Left renal pelvis (tissue), 4 donors: ENCODE data around the gene MTHFD2L. TPM values are rescaled to one million over a fixed set of nuclear protein-coding genes. Genes with fewer than 3 reads are reported as not detected.

Experiments used
- DNase-seq, 4 donors: peaks; one replicate each; pipeline ENCODE4 v3.0.0-alpha.2; 2013; ENCODE audit warnings: low read depth in 4 of 4, low spot score in 3 of 4
- polyA plus RNA-seq, 4 donors: library from polyadenylated mRNA; unstranded; fragments of 120-200 nt; gene quantifications; one replicate each; pipeline ENCODE4 v1.2.1, GENCODE V29; 2013; ENCODE audit not compliant: insufficient read length in 4 of 4

Gene MTHFD2L
- polyA plus RNA-seq, 4 donors, result 12.7 to 30.6 (median 23.8) TPM

GRCh38 chr4:74230902-74231499, 73.1 kb downstream of the MTHFD2L start:
- DNase-seq, result no peak

DNA sequence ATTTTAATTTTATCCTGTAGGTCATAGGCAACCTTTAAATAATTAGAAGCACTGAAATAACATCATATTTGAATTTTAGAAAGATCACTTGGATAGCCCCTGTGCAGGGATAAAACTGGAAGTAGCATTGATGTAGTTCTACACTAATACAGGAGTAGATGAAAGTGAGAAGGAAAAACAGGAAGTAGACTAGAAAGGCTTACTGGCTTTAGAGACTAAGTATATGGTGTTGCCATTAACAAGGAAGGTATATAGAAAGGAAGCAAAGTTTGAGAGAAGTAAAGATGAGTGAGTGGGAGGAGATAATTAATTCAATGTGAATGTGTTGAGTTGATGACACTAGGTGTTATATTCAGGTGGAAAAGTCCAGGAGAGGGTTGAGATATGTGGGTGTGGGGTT, 77.2 kb downstream of the MTHFD2L start:
- no peak for DNase-seq

- DNase-seq, result no peak
Observed at GRCh38 chr4:74237425-74237966, 79.6 kb downstream of the MTHFD2L start.

DNA sequence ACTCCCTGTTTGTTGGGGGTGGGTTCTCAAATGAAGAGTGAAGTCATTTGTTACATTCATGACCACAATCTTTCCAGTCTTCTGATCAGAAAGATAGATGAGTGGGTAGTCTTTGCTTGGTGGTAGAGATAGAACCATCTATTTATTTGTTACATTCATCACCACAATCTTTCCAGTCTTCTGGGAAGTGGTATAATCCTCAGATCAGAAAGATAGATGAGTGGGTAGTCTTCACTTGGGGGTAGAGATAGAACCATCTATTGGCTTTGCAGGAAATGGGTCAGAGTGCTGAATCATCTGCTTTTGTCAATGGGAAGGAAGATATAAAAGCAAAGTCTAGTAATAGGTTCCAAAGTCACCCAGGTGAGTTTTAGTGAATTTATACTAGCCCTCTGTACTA, 86.1 kb downstream of the MTHFD2L start:
- no peak for DNase-seq

DNA sequence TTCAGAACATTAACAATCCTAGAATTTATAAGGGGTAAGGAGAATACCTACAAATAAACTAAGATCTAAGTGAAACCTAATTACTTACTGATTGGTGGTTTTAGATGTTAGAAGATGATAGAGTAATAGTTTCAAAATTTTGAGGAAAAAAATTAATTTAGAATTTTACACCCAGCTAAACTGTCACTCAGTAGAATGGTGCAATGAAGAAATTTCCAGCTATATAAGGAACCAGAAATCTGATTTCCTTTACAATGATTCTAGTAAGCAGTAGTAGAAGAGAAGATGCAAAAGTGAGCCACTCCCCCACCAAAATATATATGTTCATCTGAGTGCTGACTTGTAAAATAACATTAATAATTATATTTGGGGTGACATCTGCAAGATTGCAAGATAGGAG, 95.0 kb downstream of the MTHFD2L start:
- no peak for DNase-seq

- DNase-seq, result no peak
Observed at GRCh38 chr4:74254386-74254785, 96.5 kb downstream of the MTHFD2L start.

DNA sequence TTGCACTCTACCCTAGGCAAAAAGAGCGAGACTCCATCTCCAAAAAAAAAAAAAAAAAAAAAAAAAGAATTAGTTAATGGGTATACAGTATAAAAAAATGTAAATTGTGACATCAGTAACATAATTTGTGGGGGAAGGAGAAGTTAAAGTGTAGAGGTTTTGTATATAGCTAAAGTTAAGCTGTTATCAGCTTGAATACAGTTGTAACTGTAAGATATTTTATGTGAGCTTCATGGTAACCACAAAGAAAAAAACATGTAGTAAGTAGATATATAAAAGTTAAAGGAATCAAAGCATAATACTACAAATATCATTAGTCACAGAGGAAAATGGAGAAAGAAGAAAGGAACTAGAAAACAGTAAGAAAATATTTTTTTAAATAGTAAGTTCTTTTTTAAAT, 97.2 kb downstream of the MTHFD2L start:
- no peak for DNase-seq

DNA sequence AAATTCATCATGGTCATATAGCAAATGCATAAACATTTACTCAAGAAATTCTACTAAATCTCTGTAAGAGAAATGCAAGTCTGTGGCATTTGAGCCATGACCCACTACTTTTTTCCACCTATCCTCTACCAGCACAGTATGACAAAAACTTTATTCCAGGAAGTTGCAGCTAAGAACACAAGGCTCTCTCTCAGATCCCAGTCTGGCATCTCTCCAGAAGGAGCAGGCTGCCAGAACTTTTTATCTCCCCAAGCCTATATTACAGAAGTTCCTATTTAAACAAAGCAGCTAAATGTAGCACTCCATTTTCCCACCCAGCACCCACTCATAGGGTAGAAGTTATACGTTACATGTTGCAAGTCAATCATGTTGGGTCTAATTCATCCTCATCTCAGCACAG, 101.0 kb downstream of the MTHFD2L start:
- DNase-seq, result no peak

DNA sequence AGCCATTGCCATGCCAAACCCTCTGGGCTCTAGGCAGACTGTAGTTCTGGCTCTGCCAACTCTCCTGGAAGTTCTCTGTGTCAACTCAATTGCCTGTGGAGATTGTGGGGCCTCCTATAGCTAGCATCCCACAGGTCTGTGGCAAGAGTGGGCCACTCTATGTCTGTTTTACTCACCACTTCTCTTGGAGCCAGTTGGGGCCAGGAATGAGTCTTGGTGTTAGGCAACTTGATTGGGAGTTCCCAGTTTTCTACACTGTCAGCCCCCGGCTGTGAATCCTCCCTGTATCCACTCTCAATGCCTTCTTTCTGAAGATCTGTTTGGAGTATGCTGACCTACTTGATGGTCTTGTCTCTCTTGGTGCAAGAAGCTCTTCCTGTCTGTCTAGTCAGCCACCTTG, 102.1 kb downstream of the MTHFD2L start:
- DNase-seq, result no peak

- DNase-seq, result no peak
Observed at GRCh38 chr4:74262522-74262921, 104.6 kb downstream of the MTHFD2L start.

- no peak for DNase-seq
Observed at GRCh38 chr4:74263551-74263950, 105.6 kb downstream of the MTHFD2L start.

DNA sequence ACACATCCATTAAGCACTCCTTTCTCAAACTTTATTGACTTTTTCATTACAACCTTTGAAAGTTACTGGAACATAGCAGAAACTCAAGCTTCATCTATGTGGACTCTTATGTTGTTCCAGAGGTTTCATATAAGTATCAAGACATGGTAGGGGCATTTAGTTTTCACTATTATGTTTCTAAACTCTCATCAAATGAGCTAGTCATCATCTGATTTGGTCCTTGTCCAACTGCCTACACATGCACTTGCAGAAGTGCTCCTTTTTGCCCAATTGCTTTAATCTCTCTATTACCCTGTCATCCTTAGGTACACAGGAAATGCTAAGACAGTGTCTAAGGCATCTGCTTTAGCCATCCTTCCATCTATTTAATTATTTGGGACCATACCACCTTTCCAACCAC, 108.2 kb downstream of the MTHFD2L start:
- DNase-seq, result no peak

- no peak for DNase-seq
Observed at GRCh38 chr4:74267998-74268606, 110.2 kb downstream of the MTHFD2L start.

DNA sequence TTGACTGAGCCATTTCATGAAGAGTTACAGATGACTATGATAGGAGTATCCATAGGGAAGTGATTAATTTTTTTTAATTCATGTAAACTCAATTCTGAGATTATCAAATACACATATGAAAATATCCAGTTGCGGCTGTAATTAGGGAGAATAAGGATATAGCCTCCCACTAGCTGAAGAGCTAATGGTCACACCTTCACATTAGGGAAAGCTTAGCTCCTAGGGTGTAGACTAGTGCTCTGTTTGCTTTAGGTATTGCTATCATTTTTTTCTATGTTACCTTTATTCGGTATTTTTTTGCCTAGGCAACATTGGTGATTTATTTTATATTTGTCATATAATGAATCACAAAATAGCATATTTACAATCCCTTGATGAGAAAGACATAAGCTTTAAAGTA, 110.7 kb downstream of the MTHFD2L start:
- DNase-seq, result no peak

DNA sequence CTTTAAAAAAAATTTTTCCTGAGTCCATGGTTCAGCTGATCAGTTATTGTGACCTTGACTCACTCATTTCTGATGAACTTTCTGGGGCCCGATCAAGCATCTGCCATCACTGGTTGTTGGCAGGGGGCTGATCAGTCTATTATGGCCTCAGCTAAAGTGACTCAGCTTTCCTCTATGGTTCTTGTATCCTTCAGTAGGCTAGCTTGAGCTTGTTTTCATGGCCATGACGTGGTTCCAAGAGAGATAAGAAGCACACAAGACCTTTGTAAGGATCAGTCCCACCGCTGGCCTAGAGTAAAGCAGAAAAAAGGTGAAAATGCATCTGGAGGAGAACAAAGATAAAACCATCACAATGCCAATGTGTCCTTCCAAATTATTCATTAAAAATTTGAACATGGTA, 120.6 kb downstream of the MTHFD2L start:
- DNase-seq, result no peak

DNA sequence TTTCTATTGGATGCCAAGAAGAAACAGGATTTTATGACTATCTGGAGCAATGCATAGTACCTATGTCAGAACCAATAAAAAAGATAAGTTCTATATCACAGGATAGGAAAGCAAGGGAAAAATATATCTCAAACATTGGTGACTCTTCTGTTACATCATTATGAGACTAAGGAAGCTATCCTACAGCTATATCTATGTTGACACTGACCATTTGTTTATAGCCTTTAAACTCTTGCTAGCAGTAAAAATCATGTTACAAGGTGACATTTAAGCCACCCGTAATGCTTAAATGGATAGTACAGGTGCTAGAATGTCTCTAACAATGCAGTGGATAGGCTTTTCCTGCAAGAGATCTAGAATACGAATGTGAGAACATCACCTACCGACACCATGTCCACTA, 121.8 kb downstream of the MTHFD2L start:
- no peak for DNase-seq

DNA sequence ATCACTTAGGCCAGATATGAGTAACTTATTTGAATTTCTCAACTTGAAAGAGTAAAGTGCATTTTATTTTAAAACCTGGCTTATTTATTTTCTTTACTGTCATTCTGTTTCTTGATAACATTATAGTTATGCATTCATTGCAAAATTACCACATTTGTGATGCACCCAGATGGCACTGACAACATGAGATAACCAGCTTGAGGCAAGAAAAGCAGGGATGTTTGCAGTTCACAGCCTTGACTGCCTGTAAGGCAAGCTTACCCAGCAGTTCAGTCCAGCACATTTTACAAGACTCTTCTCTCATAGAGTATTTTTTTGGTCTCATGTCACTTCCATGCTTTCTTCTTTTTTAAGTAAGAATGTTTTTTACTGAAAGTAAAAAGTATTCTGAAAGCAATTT, 125.0 kb downstream of the MTHFD2L start:
- no peak for DNase-seq

- DNase-seq, result no peak
Observed at GRCh38 chr4:74283614-74284013, 125.7 kb downstream of the MTHFD2L start.

DNA sequence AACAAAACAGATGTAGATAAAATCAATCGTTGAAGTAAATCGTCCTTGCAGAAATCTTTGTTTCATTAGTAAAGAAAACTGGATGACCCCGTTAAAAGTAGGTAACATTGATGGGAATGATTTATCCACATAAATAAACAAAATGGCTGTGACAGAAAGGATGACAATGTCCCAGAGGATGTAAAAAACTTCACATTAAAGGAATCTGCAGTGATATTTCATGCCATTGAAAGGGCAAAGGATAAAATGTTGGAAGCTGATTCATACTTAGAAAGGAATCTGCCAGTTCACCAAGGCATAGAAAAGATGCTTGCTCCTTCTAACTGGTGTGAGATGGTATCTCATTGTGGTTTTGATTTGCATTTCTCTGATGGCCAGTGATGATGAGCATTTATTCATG, 126.1 kb downstream of the MTHFD2L start:
- DNase-seq, result no peak

DNA sequence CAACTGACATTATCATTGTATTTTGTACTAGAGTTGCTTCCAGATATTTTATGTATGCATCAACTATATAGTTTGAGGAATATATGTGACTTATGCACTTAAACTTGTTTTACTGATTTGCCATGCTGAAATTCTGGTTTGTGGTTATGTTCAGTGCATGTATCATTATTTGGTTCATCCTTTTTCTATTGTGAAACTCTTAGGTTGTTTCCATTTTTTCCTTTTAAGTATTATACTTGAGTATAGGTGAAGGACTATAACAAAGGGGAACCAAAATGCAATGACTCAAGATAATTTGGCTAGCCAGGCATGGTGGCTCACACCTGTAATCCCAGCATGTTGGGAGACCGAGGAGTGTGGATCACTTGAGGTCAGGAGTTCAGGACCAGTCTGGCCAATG, 129.2 kb downstream of the MTHFD2L start:
- DNase-seq, result no peak

DNA sequence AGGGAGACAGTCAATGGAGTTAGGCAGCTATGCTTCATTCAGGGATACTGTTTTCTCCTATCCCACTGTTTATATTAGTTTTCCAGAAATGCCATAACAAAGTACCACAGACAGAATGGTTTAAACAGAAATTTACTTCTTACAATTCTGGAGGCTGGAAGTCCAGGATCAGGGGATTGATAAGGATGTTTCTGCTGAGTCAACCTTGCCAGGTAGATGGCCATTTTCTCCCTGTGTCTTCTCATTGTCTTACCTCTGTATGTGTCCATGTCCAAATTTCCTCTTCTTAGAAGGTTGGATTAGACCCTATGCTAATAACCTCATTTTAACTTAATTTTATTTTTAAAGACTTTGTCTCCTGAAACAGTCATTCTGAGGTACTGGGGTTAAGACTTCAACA, 129.9 kb downstream of the MTHFD2L start:
- DNase-seq, result no peak

GRCh38 chr4:74291471-74291870, 133.6 kb downstream of the MTHFD2L start:
- no peak for DNase-seq
